ENCODE data around the gene OR51A4.
"Not testable (repeated sequence)": the region's sequence is repeated elsewhere in the genome, so short reads cannot be mapped to it uniquely, and the experiment has no call there.

OR51A4 gene

GRCh38 chr11:4962816-4963215 lies 15.4 kb upstream of the OR51A4 start:
- no peak overlapping the region for H3K4me3 ChIP-seq (ENCODE audit: low read depth, low read length)
- no peak for DNase-seq (ENCODE audit: low read depth)
- no peak for TF ChIP-seq CTCF (IDR thresholded peaks at IDR 0.05; ENCODE audit: low read depth, low read length, missing control alignments)

- H3K4me3 ChIP-seq (ENCODE audit: low read depth, low read length): no peak overlapping the region
- TF ChIP-seq CTCF (IDR thresholded peaks at IDR 0.05; ENCODE audit: low read depth, low read length, missing control alignments): no peak
- DNase-seq (ENCODE audit: low read depth): no peak
These were observed 13.5 kb upstream of the OR51A4 start for GRCh38 chr11:4960877-4961276.

GRCh38 chr11:4957396-4957795 lies 10.0 kb upstream of the OR51A4 start:
- no peak overlapping the region for H3K4me3 ChIP-seq (ENCODE audit: low read depth, low read length)
- no peak for DNase-seq (ENCODE audit: low read depth)
- TF ChIP-seq CTCF (IDR thresholded peaks at IDR 0.05; ENCODE audit: low read depth, low read length, missing control alignments): no peak

GRCh38 chr11:4955613-4956012 lies 8.2 kb upstream of the OR51A4 start, which contains the start of gene OR51A2:
Gene OR51A2 (minus strand): TSS chr11:4955713. CDS start chr11:4955713, 0 bp downstream.
- not testable (repeated sequence) for DNase-seq (ENCODE audit: low read depth); H3K4me3 ChIP-seq (ENCODE audit: low read depth, low read length)

GRCh38 chr11:4936745-4937144 lies 10.7 kb downstream of the OR51A4 start:
- no peak overlapping the region for H3K4me3 ChIP-seq (ENCODE audit: low read depth, low read length)

GRCh38 chr11:4932751-4933150 lies 14.7 kb downstream of the OR51A4 start:
- no peak for TF ChIP-seq CTCF (IDR thresholded peaks at IDR 0.05; ENCODE audit: low read depth, low read length, missing control alignments)
- no peak overlapping the region for H3K4me3 ChIP-seq (ENCODE audit: low read depth, low read length)
- no peak for DNase-seq (ENCODE audit: low read depth)

More at GRCh38 chr11:4936745-4937144, 10.7 kb downstream of the OR51A4 start:
- no peak for DNase-seq (ENCODE audit: low read depth)
- no peak for TF ChIP-seq CTCF (IDR thresholded peaks at IDR 0.05; ENCODE audit: low read depth, low read length, missing control alignments)

GRCh38 chr11:4926608-4927007 lies 20.8 kb downstream of the OR51A4 start:
- H3K4me3 ChIP-seq (ENCODE audit: low read depth, low read length): no peak overlapping the region
- TF ChIP-seq CTCF (IDR thresholded peaks at IDR 0.05; ENCODE audit: low read depth, low read length, missing control alignments): no peak

More at GRCh38 chr11:4926608-4927007, 20.8 kb downstream of the OR51A4 start:
- DNase-seq (ENCODE audit: low read depth): no peak

All from GM12864 (cell line).